ENCODE results near the gene CIAO1.

Gene CIAO1

GRCh38 chr2:96248624-96249023, 17.4 kb upstream of the CIAO1 start:
- Histone ChIP-seq H3K4me1 (no peaks in the 10 kb centered on the region), H3K36me3 (no peaks in the 10 kb centered on the region)

GRCh38 chr2:96249654-96250053, 16.4 kb upstream of the CIAO1 start:
- Histone ChIP-seq H3K4me1 (no peaks in the 10 kb centered on the region), H3K9me3 (no peaks in the 10 kb centered on the region), H3K4me3 (ENCODE audit: low read depth, low read length) (no peak overlapping the region), H3K27me3 (no peaks in the 10 kb centered on the region), H3K36me3 (no peaks in the 10 kb centered on the region; the same call in 1 of the 2 replicates)
- no peak for TF ChIP-seq CTCF (IDR thresholded peaks at IDR 0.05; ENCODE audit: low read depth, low read length)
- no peak for DNase-seq

More at GRCh38 chr2:96248624-96249023, 17.4 kb upstream of the CIAO1 start:
- DNase-seq, result no peak
- H3K9me3 ChIP-seq, result no peaks in the 10 kb centered on the region
- no peak for TF ChIP-seq CTCF (IDR thresholded peaks at IDR 0.05; ENCODE audit: low read depth, low read length)
- H3K27me3 ChIP-seq, result no peaks in the 10 kb centered on the region
- H3K4me3 ChIP-seq (ENCODE audit: low read depth, low read length), result no peak overlapping the region

- no peaks in the 10 kb centered on the region for H3K4me1 ChIP-seq
- DNase-seq, result no peak
- no peak for TF ChIP-seq CTCF (IDR thresholded peaks at IDR 0.05; ENCODE audit: low read depth, low read length)
- no peaks in the 10 kb centered on the region; the same call in 1 of the 2 replicates for H3K36me3 ChIP-seq
- H3K9me3 ChIP-seq, result no peaks in the 10 kb centered on the region
- H3K4me3 ChIP-seq (ENCODE audit: low read depth, low read length), result no peak overlapping the region
- H3K27me3 ChIP-seq, result no peaks in the 10 kb centered on the region
Observed at GRCh38 chr2:96250188-96250587, 15.8 kb upstream of the CIAO1 start.

- Histone ChIP-seq H3K36me3 (no peaks in the 10 kb centered on the region; the same call in 1 of the 2 replicates), H3K9me3 (no peaks in the 10 kb centered on the region), H3K4me3 (ENCODE audit: low read depth, low read length) (no peak overlapping the region), H3K4me1 (no peaks in the 10 kb centered on the region), H3K27me3 (no peaks in the 10 kb centered on the region)
- peak; percentile 53 for DNase-seq
- TF ChIP-seq CTCF (IDR thresholded peaks at IDR 0.05; ENCODE audit: low read depth, low read length), result no peak
Observed at GRCh38 chr2:96251721-96252292, 14.2 kb upstream of the CIAO1 start.

- DNase-seq, result no peak
- Histone ChIP-seq H3K9me3 (no peaks in the 10 kb centered on the region), H3K27me3 (no peaks in the 10 kb centered on the region), H3K4me1 (no peaks in the 10 kb centered on the region), H3K4me3 (ENCODE audit: low read depth, low read length) (no peak overlapping the region), H3K36me3 (no peaks in the 10 kb centered on the region; the same call in 1 of the 2 replicates)
- TF ChIP-seq CTCF (IDR thresholded peaks at IDR 0.05; ENCODE audit: low read depth, low read length), result no peak
Observed at GRCh38 chr2:96252526-96252925, 13.5 kb upstream of the CIAO1 start.

GRCh38 chr2:96253006-96253405, 13.0 kb upstream of the CIAO1 start:
- no peaks in the 10 kb centered on the region for H3K4me1 ChIP-seq
- no peaks in the 10 kb centered on the region; the same call in 1 of the 2 replicates for H3K36me3 ChIP-seq
- no peak for DNase-seq
- no peak for TF ChIP-seq CTCF (IDR thresholded peaks at IDR 0.05; ENCODE audit: low read depth, low read length)
- H3K4me3 ChIP-seq (ENCODE audit: low read depth, low read length), result no peak overlapping the region
- no peaks in the 10 kb centered on the region for H3K9me3 ChIP-seq
- no peaks in the 10 kb centered on the region for H3K27me3 ChIP-seq

All from BE2C (cell line).